ENCODE results near the gene DDC.
"Not testable (repeated sequence)": the region's sequence is repeated elsewhere in the genome, so short reads cannot be mapped to it uniquely, and the experiment has no call there.

DDC gene

GRCh38 chr7:50528266-50529092 is 36.7 kb downstream of the DDC start:
- H3K14ac ChIP-seq (ENCODE audit: low read length): no peak overlapping the region
- no peak overlapping the region for H4K12ac ChIP-seq (ENCODE audit: low read depth, low read length)
- H3K4me2 ChIP-seq (ENCODE audit: low read length): no peak overlapping the region
- H3K4me3 ChIP-seq (ENCODE audit: low read depth, low read length): no peak overlapping the region
- no peak overlapping the region for H2AK5ac ChIP-seq (ENCODE audit: low read length)
- peaks cover 1% of the 10 kb centered on the region for H3K79me1 ChIP-seq (ENCODE audit: low read length)
- H4K8ac ChIP-seq (ENCODE audit: low read depth, low read length): no peak overlapping the region
- no peak overlapping the region for H3K4ac ChIP-seq (ENCODE audit: low read depth, low read length)
- no peak overlapping the region for H3K9ac ChIP-seq (ENCODE audit: low read length)
- H3K23ac ChIP-seq (ENCODE audit: low read length): no peak overlapping the region
- no peak overlapping the region for H2BK5ac ChIP-seq (ENCODE audit: low read depth, low read length, poor library complexity)
- H3K27me3 ChIP-seq (ENCODE audit: insufficient read depth, low read length): no peaks in the 10 kb centered on the region
- H3K27ac ChIP-seq (ENCODE audit: low read depth, low read length): no peak overlapping the region
- H2BK120ac ChIP-seq (ENCODE audit: insufficient read depth, low read length, poor library complexity): no peak overlapping the region
- no peaks in the 10 kb centered on the region for H3K79me2 ChIP-seq (ENCODE audit: control insufficient read depth, insufficient read depth, low read length, poor library complexity)
- H2BK12ac ChIP-seq (ENCODE audit: low read length): peak overlapping the region; percentile 27
- no peak overlapping the region for H3K18ac ChIP-seq (ENCODE audit: low read length)
- no peaks in the 10 kb centered on the region for H3K9me3 ChIP-seq (ENCODE audit: insufficient read depth, low read depth, low read length)
- H3K4me1 ChIP-seq (ENCODE audit: control insufficient read depth in 1 of 2, insufficient read depth in 2 of 2, low read length in 2 of 2): peaks cover 9 to 15% of the 10 kb centered on the region in 2 experiments
- no peak overlapping the region for H2AFZ ChIP-seq (ENCODE audit: insufficient read depth, low read length, poor library complexity)
- no peak overlapping the region for H4K91ac ChIP-seq (ENCODE audit: low read depth, low read length)
- H3K36me3 ChIP-seq (ENCODE audit: control insufficient read depth in 1 of 2, insufficient read depth in 2 of 2, low read length in 2 of 2): no peaks in the 10 kb centered on the region
- WGBS (ENCODE audit: extremely low coverage, insufficient coverage, insufficient read length): no CpG with 5 or more reads among the region's 11 CpGs
- no peak for DNase-seq

- not testable (repeated sequence) for H3K27ac ChIP-seq (ENCODE audit: low read depth, low read length); H4K12ac ChIP-seq (ENCODE audit: low read depth, low read length); H3K36me3 ChIP-seq (ENCODE audit: control insufficient read depth in 1 of 2, insufficient read depth in 2 of 2, low read length in 2 of 2); H2AK5ac ChIP-seq (ENCODE audit: low read length); H2BK5ac ChIP-seq (ENCODE audit: low read depth, low read length, poor library complexity); H4K91ac ChIP-seq (ENCODE audit: low read depth, low read length); H3K4ac ChIP-seq (ENCODE audit: low read depth, low read length); H3K4me2 ChIP-seq (ENCODE audit: low read length); H4K8ac ChIP-seq (ENCODE audit: low read depth, low read length); H3K4me3 ChIP-seq (ENCODE audit: low read depth, low read length); DNase-seq; H3K79me1 ChIP-seq (ENCODE audit: low read length); H3K9ac ChIP-seq (ENCODE audit: low read length); H3K18ac ChIP-seq (ENCODE audit: low read length); H3K23ac ChIP-seq (ENCODE audit: low read length); H3K4me1 ChIP-seq (ENCODE audit: control insufficient read depth in 1 of 2, insufficient read depth in 2 of 2, low read length in 2 of 2); H2BK12ac ChIP-seq (ENCODE audit: low read length); H3K79me2 ChIP-seq (ENCODE audit: control insufficient read depth, insufficient read depth, low read length, poor library complexity); H3K14ac ChIP-seq (ENCODE audit: low read length); H3K27me3 ChIP-seq (ENCODE audit: insufficient read depth, low read length); H2AFZ ChIP-seq (ENCODE audit: insufficient read depth, low read length, poor library complexity); H2BK120ac ChIP-seq (ENCODE audit: insufficient read depth, low read length, poor library complexity); H3K9me3 ChIP-seq (ENCODE audit: insufficient read depth, low read depth, low read length)
- WGBS (ENCODE audit: extremely low coverage, insufficient coverage, insufficient read length): no CpG with 5 or more reads among the region's 3 CpGs
These were observed 45.9 kb downstream of the DDC start for GRCh38 chr7:50519350-50519749.

GRCh38 chr7:50513166-50513871 is 51.9 kb downstream of the DDC start:
- Histone ChIP-seq H2BK120ac (ENCODE audit: insufficient read depth, low read length, poor library complexity) (no peak overlapping the region), H3K23ac (ENCODE audit: low read length) (peak overlapping the region; percentile 89), H4K91ac (ENCODE audit: low read depth, low read length) (no peak overlapping the region), H3K4me2 (ENCODE audit: low read length) (no peak overlapping the region), H2AK5ac (ENCODE audit: low read length) (no peak overlapping the region), H3K27ac (ENCODE audit: low read depth, low read length) (no peak overlapping the region), H4K8ac (ENCODE audit: low read depth, low read length) (no peak overlapping the region), H3K79me1 (ENCODE audit: low read length) (no peaks in the 10 kb centered on the region), H2BK5ac (ENCODE audit: low read depth, low read length, poor library complexity) (no peak overlapping the region), H2AFZ (ENCODE audit: insufficient read depth, low read length, poor library complexity) (no peak overlapping the region), H3K4me1 (ENCODE audit: control insufficient read depth in 1 of 2, insufficient read depth in 2 of 2, low read length in 2 of 2) (no peaks in the 10 kb centered on the region), H3K4me3 (ENCODE audit: low read depth, low read length) (no peak overlapping the region), H3K4ac (ENCODE audit: low read depth, low read length) (no peak overlapping the region), H3K36me3 (ENCODE audit: control insufficient read depth in 1 of 2, insufficient read depth in 2 of 2, low read length in 2 of 2) (no peaks in the 10 kb centered on the region), H3K9me3 (ENCODE audit: insufficient read depth, low read depth, low read length) (no peaks in the 10 kb centered on the region), H3K27me3 (ENCODE audit: insufficient read depth, low read length) (no peaks in the 10 kb centered on the region), H2BK12ac (ENCODE audit: low read length) (no peak overlapping the region), H4K12ac (ENCODE audit: low read depth, low read length) (no peak overlapping the region), H3K14ac (ENCODE audit: low read length) (no peak overlapping the region), H3K9ac (ENCODE audit: low read length) (no peak overlapping the region), H3K18ac (ENCODE audit: low read length) (no peak overlapping the region), H3K79me2 (ENCODE audit: control insufficient read depth, insufficient read depth, low read length, poor library complexity) (no peaks in the 10 kb centered on the region)
- WGBS (ENCODE audit: extremely low coverage, insufficient coverage, insufficient read length): no CpG with 5 or more reads among the region's 14 CpGs
- no peak for DNase-seq

- Histone ChIP-seq H4K8ac (ENCODE audit: low read depth, low read length) (no peak overlapping the region), H3K23ac (ENCODE audit: low read length) (peak overlapping the region; percentile 14), H2AK5ac (ENCODE audit: low read length) (no peak overlapping the region), H3K79me1 (ENCODE audit: low read length) (no peaks in the 10 kb centered on the region), H3K4me3 (ENCODE audit: low read depth, low read length) (no peak overlapping the region), H3K27ac (ENCODE audit: low read depth, low read length) (no peak overlapping the region), H3K36me3 (ENCODE audit: control insufficient read depth in 1 of 2, insufficient read depth in 2 of 2, low read length in 2 of 2) (no peaks in the 10 kb centered on the region), H3K79me2 (ENCODE audit: control insufficient read depth, insufficient read depth, low read length, poor library complexity) (no peaks in the 10 kb centered on the region), H4K91ac (ENCODE audit: low read depth, low read length) (no peak overlapping the region), H3K4me1 (ENCODE audit: control insufficient read depth in 1 of 2, insufficient read depth in 2 of 2, low read length in 2 of 2) (no peaks in the 10 kb centered on the region), H3K9me3 (ENCODE audit: insufficient read depth, low read depth, low read length) (no peaks in the 10 kb centered on the region), H2BK120ac (ENCODE audit: insufficient read depth, low read length, poor library complexity) (no peak overlapping the region), H2AFZ (ENCODE audit: insufficient read depth, low read length, poor library complexity) (no peak overlapping the region), H4K12ac (ENCODE audit: low read depth, low read length) (no peak overlapping the region), H3K18ac (ENCODE audit: low read length) (no peak overlapping the region), H3K4me2 (ENCODE audit: low read length) (no peak overlapping the region), H3K14ac (ENCODE audit: low read length) (no peak overlapping the region), H2BK12ac (ENCODE audit: low read length) (no peak overlapping the region), H3K9ac (ENCODE audit: low read length) (no peak overlapping the region), H3K4ac (ENCODE audit: low read depth, low read length) (no peak overlapping the region), H3K27me3 (ENCODE audit: insufficient read depth, low read length) (no peaks in the 10 kb centered on the region), H2BK5ac (ENCODE audit: low read depth, low read length, poor library complexity) (no peak overlapping the region)
- DNase-seq: no peak
These were observed 52.8 kb downstream of the DDC start for GRCh38 chr7:50512384-50512783.

Data from trophoblast cell (in vitro differentiated cells and primary cell).